Fibroblast of pulmonary artery (primary cell): ENCODE results near the gene PRR36.

Source experiments
- DNase-seq: peaks from one replicate; pipeline ENCODE4 v3.0.0-alpha.2; 2010; ENCODE audit warnings: low read depth
- H3K4me3 ChIP-seq: replicated peaks from 2 replicates; pipeline ENCODE4 v1.5.1; 2011; ENCODE audit warnings: low read depth, mild to moderate bottlenecking, control low read depth, low read length, moderate library complexity
- TF ChIP-seq, protein P1 (sequence below): IDR thresholded peaks from 2 replicates; pipeline ENCODE4 v1.5.1; 2011; ENCODE audit warnings: mild to moderate bottlenecking, control low read depth, low read length, inconsistent platforms; ENCODE audit errors: missing control alignments

PRR36 gene

DNA sequence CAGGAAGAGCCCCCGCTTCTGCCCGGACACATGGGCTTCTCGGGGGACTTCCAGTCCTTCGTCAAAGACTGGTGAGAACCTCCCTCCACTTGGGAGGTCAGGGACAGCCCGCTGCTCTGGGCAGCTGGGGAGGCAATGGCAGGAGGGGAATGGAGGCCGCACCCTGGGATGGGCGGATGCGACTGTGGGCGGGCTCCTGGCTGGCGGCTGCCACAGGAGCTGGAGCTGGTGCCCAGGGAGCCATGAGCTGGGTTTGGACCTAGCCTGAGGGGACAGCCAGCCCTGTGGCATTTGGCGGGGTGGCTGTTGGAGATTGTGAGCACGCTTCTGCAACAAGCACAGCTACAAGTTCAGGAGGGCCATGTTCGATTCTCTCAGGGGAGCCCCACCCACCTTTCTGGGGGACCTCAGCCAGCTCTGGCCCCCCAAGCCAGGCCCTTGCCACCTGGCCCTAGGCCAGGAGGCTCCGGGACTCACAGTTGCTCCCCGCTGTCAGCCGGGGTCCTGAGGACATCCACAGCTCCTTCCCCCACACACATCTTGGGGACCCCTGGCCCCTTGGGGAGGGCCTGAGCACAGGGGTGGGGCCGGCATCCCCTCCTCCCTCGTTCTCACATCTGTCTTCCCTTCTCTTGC is 37.4 kb upstream of the PRR36 start:
- TF ChIP-seq, protein P1, sequence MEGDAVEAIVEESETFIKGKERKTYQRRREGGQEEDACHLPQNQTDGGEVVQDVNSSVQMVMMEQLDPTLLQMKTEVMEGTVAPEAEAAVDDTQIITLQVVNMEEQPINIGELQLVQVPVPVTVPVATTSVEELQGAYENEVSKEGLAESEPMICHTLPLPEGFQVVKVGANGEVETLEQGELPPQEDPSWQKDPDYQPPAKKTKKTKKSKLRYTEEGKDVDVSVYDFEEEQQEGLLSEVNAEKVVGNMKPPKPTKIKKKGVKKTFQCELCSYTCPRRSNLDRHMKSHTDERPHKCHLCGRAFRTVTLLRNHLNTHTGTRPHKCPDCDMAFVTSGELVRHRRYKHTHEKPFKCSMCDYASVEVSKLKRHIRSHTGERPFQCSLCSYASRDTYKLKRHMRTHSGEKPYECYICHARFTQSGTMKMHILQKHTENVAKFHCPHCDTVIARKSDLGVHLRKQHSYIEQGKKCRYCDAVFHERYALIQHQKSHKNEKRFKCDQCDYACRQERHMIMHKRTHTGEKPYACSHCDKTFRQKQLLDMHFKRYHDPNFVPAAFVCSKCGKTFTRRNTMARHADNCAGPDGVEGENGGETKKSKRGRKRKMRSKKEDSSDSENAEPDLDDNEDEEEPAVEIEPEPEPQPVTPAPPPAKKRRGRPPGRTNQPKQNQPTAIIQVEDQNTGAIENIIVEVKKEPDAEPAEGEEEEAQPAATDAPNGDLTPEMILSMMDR: no peak
- no peak overlapping the region for H3K4me3 ChIP-seq
- DNase-seq: no peak

DNA sequence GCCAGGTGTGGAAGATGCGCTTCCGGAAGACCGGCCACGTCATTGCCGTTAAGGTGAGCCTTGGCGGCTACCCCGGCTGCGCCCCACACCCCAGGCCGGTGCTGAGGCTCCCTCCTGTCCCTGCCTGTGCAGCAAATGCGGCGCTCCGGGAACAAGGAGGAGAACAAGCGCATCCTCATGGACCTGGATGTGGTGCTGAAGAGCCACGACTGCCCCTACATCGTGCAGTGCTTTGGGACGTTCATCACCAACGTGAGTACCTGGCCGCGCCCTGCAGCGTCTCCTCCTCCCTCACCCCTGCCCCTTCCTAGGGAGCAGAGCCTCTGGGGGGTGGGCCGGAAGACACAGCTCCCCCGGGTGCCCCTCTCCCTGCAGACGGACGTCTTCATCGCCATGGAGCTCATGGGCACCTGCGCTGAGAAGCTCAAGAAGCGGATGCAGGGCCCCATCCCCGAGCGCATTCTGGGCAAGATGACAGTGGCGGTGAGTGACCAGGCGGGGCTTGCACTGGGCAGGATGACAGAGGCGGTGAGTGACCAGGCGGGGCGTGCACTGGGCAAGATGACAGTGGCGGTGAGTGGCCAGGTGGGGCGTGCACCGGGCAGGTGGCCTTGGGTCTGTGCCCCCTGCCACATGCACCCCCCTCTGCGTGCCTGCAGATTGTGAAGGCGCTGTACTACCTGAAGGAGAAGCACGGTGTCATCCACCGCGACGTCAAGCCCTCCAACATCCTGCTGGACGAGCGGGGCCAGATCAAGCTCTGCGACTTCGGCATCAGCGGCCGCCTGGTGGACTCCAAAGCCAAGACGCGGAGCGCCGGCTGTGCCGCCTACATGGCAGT is 36.4 kb upstream of the PRR36 start:
- no peak overlapping the region for H3K4me3 ChIP-seq
- DNase-seq: no peak
- TF ChIP-seq, protein P1: no peak

DNA sequence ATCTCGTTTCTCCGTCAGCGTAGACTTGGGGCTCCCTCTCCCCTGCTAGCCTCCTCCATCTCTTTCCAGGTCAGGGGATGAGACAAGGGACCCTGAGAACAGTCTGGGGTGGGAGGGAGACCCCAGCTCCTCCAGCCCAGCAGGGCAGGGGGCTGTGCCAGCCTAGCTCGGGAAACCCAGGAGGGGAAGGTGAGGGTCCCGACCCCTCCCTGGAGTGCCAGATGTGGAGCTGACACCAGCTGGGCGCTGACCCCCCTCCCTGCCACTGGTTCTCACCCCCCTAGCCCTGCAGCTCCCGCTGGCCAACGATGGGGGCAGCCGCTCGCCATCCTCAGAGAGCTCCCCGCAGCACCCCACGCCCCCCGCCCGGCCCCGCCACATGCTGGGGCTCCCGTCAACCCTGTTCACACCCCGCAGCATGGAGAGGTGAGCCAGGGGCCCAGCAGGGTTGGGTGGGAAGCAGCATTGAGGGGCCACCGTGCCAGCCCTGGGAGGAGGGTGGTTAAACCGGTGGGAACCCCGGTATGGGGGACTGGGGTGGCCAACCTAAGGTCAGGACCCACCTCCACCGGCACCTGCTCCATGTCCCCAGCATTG is 35.4 kb upstream of the PRR36 start:
- no peak for DNase-seq
- no peak overlapping the region for H3K4me3 ChIP-seq
- TF ChIP-seq, protein P1: no peak

DNA sequence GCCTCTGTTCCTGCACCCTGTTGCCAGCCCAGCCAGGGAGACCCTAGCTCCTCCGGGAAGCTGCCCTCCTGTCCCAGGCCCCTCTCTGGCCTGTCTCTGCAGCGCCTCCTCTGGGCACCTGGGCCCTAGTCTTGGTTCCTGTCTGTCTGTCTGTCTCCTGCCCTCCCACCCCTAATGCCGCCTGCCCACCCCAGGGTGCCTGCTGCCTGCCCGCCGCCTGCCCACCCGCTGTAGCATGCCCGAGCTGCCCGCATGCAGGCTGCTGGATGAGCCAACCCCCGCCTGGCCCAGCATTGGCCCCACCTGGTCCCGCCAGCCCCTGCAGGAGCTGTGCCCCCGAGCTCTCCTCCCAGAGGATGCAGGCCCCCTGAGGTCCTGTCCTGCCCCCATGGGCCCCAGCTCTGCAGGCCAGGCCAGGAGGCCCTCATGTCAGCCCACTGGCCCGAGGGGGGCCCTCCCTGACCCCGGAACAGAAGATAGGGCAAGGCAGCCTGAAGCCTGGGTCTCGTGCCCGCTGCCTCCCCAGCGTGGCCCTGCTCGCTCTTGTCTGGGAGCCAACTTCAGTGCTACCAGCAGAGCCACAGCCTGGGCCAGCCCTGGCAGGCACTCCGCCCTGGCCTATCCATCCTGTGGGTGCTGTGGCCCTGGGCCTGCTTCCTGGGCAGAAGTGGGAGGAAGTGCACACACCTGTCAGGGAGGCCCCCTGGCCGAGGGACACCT is 34.7 kb upstream of the PRR36 start:
- TF ChIP-seq, protein P1: no peak
- DNase-seq: no peak
- no peak overlapping the region for H3K4me3 ChIP-seq

DNA sequence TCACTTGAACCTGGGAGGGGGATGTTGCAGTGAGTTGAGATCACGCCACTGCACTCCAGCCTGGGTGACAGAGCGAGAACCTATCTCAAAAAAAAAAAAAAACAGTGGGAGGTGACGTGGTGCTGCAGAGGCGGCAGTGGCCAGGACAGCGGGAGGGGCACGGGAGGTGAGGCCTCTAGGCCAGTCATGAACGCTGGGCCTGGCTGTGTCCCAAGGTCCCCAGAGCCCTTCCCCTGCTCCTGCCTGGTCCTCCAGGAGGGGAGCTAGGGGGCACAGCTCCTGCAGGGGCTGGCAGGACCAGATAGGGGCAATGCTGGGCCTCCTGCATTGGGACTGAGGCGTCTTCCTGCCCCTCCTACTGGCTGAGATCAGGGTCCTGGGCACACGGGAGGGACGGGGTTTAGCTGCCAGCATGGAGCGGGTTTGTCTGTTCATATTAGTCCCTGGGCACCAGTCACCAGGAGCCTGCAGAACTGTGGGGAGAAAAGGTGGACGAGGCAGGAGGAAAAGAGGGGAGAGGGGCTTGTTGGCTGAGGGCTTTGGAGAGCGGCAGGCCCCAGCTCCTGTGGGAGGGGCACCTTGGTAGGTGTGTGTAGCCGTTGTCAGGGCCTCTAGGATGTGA is 34.0 kb upstream of the PRR36 start:
- no peak for DNase-seq
- TF ChIP-seq, protein P1: no peak
- no peak overlapping the region for H3K4me3 ChIP-seq

DNA sequence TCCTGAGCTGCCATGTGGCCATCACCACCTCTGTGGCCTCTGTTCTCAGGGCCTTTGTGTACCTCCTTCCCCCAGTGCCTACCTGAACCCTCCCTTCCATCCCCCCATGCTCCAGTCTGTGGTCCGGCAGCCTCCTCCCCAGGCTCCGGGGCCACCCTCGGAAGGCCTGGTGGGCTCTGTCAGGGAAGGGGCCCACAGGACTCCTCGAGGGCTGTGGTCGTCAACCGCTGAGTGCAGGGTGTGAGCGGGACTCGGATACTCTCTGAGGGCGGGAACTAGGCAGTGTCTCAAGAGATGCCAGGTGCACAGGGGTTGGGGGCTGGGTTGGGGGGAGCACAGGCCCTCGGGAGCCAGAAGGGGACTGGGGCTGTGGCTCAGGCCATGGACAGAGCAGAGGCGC is 33.4 kb upstream of the PRR36 start:
- DNase-seq: no peak
- TF ChIP-seq, protein P1: no peak
- H3K4me3 ChIP-seq: no peak overlapping the region
